Kidney capillary endothelial cell (primary cell): ENCODE results near the gene SLC25A30.
"Not testable (repeated sequence)": the region's sequence is repeated elsewhere in the genome, so short reads cannot be mapped to it uniquely, and the experiment has no call there.

Experiments
- DNase-seq: peaks from one replicate; pipeline ENCODE4 v3.0.0-alpha.2; 2018; ENCODE audit warnings: low spot score

The SLC25A30 gene

DNA sequence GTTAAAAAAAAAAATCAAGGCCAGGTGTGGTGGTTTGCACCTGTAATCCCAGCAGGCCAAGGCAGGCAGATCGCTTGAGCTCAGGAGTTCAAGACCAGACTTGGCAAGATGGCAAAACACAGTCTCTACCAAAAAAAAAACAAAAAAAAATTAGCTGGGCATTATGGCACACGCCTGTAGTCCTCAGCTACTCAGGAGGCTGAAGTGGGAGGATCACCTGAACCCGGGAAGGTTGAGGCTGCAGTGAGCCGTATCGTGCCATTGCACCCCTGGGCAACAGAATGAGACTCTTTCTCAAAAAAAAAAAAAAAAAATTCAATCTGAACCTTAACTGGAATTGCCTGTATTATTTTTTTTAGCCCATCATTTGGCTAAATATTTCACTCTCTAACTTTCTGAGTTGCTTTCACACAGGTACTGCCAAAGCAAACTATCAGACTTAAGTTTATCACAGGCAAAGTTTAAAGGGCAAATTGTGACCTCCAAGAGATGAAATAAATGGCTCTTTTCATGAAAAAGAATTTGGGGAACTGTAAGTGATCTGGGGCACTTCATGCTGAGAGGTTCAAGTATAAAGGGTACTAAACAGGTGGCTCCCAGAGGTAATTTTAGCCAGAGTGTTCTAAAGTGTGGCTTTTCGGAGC, 14.7 kb upstream of the SLC25A30 start:
- no peak for DNase-seq

GRCh38 chr13:45426056-45426841, 8.1 kb upstream of the SLC25A30 start:
- DNase-seq, result not testable (repeated sequence)

- DNase-seq, result no peak
Observed at GRCh38 chr13:45422731-45423292, 4.6 kb upstream of the SLC25A30 start.

DNA sequence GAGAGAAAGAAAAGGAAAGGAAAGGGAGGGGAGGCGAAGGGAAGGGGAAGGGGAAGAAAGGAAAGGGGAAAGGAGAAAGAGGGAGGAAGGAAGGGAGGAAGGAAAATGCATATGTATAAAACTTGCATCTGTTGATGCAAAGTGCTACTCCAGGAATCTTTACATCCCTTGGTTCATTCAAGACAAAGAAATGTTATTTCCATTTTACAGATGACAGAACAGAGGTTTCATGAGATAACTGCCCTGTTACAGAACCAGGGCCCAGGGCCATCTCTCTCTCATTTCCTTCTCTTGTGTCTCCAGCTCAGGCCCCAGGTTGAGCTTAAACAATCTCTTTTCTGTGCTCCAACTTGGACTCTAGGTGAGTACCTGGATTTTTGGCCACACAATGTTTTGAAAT, 1.8 kb upstream of the SLC25A30 start:
- DNase-seq, result no peak

DNA sequence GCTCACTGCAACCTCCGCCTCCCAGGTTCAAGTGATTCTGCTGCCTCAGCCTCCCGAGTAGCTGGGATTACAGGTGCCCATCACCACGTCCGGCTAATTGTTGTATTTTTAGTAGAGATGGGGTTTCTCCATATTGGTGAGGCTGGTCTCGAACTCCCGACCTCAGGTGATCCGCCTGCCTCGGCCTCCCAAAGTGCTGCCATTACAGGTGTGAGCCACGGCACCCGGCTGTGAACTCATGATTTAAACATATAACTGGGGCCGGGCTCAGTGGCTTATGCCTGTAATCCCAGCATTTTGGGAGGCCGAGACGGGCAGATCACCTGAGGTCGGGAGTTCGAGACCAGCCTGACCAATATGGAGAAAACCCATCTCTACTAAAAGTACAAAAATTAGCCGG, 1.2 kb upstream of the SLC25A30 start:
- not testable (repeated sequence) for DNase-seq

- no peak for DNase-seq
Observed at GRCh38 chr13:45416516-45417128, 1.6 kb downstream of the SLC25A30 start.

- DNase-seq, result no peak
Observed at GRCh38 chr13:45415112-45415511, 3.1 kb downstream of the SLC25A30 start.

DNA sequence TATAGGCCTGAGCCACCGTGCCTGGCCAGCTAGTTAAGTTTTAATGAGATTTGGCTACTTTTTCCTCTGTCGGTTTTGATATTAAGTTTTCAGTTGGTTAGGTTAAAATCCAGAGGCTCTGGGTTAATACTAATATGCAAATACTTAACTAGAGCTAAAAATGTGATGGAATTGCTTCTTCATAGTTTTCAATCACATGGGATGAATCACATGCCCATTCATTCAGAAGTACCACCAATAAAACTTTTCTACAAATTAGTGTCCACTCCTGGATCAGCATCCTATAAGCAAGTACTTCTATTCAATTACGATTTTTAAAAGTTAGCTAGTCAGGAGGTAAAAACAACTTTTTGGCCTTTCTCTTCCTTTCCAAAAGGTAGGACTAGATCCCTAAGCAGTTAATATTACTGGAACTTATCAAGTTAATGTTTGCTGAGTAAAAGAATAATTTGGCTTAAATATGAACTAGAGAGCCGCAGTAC, 4.3 kb downstream of the SLC25A30 start:
- no peak for DNase-seq

DNA sequence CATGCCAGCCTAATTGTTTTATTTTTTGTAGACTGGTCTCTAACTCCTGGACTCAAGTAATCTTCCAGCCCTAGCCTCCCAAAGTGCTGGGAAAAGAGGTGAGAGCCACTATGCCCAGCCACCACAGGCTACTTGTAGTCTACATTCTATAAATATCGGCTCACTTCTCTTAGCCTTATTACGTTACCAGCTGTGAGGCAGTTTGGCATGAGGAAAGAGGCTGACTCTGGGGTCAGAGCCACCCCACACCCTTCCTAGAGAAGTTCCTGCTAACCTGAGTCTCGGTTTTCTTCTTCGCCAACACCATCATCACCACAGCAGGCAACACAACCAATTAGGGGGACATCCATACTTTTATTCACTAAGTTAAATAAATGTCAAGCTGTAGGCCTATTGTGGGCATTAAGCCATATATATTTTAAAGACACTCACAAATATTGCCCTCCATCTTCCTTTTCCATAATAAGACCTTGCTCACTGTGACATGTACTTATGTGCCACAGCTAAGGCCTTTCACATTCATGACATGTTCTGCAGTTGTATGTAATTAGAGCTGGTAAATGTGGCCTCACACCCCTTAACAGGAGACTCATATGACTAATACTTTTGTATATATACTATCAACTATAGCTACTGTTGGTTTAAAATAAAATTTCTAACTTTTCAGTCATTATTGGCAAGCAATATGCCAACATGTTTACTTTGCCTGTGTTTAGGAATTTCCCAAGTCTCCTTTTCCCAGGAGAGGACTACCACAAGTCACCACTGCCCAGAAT, 5.7 kb downstream of the SLC25A30 start:
- no peak for DNase-seq

DNA sequence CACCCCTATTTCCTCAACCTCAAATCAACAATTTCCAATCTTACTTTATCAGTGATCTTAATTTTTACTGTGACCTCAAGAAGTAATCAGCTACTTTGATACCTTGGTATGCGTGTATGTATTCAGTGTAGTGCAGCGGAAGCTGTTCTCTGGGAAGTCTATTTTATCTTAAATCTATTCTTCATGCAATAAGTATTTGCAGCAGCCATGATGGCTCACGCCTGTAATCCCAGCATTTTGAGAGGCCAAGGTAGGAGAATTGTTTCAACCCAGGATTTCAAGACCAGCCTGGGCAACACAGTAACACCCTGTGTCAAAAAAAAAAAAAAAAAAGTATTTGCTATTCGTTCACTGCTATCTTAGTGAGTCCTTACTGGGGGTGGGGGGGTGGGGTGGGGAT, 6.5 kb downstream of the SLC25A30 start:
- no peak for DNase-seq

DNA sequence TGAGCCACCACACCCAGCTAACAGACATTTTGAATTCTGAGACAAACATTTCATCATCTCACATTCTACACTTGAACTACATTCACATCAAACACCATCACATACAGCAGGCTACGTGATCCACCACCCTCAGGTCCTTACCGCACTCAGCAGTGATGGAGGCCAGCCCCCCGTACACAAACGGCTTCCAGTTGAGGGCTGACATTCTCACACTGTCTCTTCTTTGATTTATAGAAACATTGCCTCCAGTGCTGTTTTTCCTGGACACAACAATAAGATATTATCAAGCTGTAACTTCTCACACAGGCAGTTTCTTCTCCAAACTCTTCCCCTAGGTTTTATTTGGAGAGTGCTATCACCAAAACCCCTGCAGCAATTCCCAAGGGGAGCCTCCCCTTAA, 7.0 kb downstream of the SLC25A30 start:
- DNase-seq, result no peak

GRCh38 chr13:45410466-45410865, 7.7 kb downstream of the SLC25A30 start:
- no peak for DNase-seq

DNA sequence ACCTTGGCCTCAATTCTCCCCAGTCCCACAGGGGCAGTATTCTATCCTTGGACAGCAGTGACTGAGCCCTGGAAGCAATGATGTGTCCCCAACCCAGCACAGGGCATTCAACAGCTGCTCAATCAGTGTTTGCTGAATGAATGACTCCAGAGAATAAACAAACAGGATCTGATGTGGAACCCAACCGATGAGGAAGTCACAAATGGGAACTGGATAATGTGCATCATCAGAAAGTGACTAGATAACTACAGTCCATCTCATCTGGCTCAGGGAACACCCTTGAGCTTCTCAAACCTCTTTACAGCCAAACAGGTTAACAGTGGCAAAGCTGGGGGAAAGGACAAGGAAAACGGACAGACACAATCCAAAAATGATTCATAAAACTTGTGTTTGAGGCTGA, 8.2 kb downstream of the SLC25A30 start:
- no peak for DNase-seq

GRCh38 chr13:45406421-45406820, 11.8 kb downstream of the SLC25A30 start:
- DNase-seq, result no peak

- DNase-seq, result no peak
Observed at GRCh38 chr13:45403081-45403480, 15.1 kb downstream of the SLC25A30 start.

GRCh38 chr13:45402641-45403040, 15.5 kb downstream of the SLC25A30 start:
- no peak for DNase-seq

DNA sequence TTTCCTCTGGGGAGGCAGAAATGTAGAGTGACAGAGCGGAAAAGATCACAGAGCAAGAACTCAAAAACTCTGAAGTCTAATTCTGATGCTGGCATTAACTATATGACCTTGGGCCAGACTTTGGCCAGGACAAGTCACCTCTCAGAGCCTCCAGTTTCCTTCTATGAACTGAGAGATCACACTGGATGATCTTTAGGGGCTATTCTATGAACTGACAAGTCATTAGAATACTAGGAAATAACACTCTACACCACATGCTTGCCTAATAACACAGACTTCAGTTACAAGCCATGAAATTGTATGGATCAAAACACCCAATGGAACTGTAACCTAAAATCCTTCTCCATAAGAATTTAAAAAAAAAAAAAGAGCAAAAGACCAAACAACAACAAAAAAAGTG, 16.9 kb downstream of the SLC25A30 start:
- DNase-seq, result no peak

DNA sequence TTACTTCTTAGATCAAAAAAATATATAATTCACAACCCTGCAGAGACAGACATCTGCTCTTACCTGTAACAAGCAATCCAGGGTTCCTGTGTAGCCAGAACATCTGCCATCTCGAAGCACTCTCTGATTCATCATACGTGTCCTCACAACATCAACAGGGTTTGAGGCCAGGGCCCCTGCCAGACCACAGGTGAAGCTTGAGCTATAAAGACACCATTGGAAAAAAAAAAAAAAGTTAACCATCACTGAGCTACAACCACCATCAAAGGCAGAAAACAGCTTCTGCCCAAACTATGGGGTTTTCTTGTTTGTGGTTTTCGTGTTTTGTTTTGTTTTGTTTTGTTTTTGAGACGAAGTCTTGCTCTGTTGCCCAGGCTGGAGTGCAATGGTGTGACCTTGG, 19.3 kb downstream of the SLC25A30 start:
- no peak for DNase-seq

- peak; percentile 31 for DNase-seq
Observed at GRCh38 chr13:45396533-45397095, 21.6 kb downstream of the SLC25A30 start.

DNA sequence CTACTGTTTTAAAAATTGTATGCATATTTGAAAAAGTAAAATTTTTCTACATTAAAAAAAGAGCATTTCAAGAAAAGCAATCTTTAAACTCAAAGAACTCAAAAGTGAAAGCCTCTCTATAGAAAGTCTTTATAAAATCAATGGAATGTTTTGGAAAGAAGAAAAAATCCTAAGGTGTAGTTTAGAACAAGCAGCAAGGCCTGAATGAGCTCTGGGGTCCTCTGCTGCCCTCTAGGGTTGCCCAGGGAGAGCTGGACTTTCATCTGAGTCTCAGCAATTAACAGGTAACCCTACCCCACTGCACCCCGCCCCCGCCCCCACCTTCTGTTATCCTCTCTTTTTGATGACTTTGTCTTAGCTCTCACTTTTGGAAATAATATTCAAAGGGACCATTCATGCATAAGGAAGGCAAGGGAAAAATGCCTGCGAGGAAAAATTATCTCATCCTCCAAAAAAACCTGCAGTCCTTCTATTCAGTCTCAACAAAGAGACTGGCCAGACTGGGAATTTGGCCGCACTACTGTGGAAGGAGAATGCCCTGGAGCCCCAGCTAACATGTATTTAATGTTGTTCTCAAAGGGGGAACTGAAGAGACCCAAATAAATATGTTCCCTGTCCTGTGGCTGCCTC, 24.1 kb downstream of the SLC25A30 start:
- peak; percentile 36 for DNase-seq

DNA sequence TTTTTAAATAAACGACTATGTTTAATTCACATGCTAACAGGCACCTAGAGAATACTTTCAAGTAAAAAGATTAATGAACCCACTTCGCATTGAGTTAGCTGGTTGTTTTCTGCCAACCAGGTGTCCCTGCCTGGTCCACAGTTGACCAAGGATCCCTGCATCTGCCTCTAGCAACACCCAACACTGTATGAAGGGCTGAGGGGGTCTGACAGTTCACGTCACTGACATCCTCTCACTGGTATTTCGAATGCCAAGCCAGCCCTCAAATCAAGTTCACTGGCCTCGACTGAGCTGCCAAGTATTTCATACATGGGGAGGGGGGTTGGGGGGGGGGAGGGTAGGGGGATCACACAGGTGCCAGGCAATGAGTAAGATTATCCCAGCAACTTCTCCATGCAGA, 25.4 kb downstream of the SLC25A30 start:
- DNase-seq, result no peak
